ENCODE results near the gene FSCN2. TPM values are rescaled to one million over a fixed set of nuclear protein-coding genes. Genes with fewer than 3 reads are reported as not detected.

Gene FSCN2
- polyA plus RNA-seq, 1 of the 3 experiments (the other 2 are of a cell fraction), result 2.1 TPM

- TF ChIP-seq RXRA (IDR thresholded peaks at IDR 0.05; ENCODE audit: borderline replicate concordance, low read depth) (no peak), PBX3 (IDR thresholded peaks at IDR 0.05) (no peak), FOXJ3 (CRISPR knock-in tag; IDR thresholded peaks at IDR 0.05) (no peak), POLR2AphosphoS5 (IDR thresholded peaks at IDR 0.05; ENCODE audit: low read depth, low read length) (no peak), TCF12 (IDR thresholded peaks at IDR 0.05) (no peak), ZBTB33 (IDR thresholded peaks at IDR 0.05; ENCODE audit: borderline replicate concordance, low read depth) (no peak), JUND (IDR thresholded peaks at IDR 0.05) (no peak), SIN3A (IDR thresholded peaks at IDR 0.05; ENCODE audit: borderline replicate concordance, low read depth, low read length) (no peak), CTCF (IDR thresholded peaks at IDR 0.05) (no peak), MAX (IDR thresholded peaks at IDR 0.05; ENCODE audit: low read depth) (no peak), MXI1 (IDR thresholded peaks at IDR 0.05; ENCODE audit: low read depth, low read length) (no peak), USF2 (IDR thresholded peaks at IDR 0.05; ENCODE audit: borderline replicate concordance, low read depth, low read length) (no peak), GABPA (IDR thresholded peaks at IDR 0.05; ENCODE audit: low read depth) (no peak), TEAD4 (IDR thresholded peaks at IDR 0.05; ENCODE audit: borderline replicate concordance, insufficient read depth) (no peak), RFX5 (IDR thresholded peaks at IDR 0.05; ENCODE audit: low read length) (no peak)
- H3K36me3 ChIP-seq (replicated peaks in 1 of 2; ENCODE audit: control insufficient read depth in 1 of 2, insufficient read depth in 2 of 2, low read length in 1 of 2), result peaks cover 4 to 26% of the 10 kb centered on the region in 2 experiments
- H4K20me1 ChIP-seq (ENCODE audit: insufficient read depth), result peaks cover 9% of the 10 kb centered on the region; the same call in 1 of the 2 replicates
- no peak overlapping the region for H3K4me3 ChIP-seq (ENCODE audit: low read depth in 2 of 2, low read length in 1 of 2)
- no peak overlapping the region for H3K9ac ChIP-seq
- no peaks in the 10 kb centered on the region for H3K9me2 ChIP-seq
- H3K27ac ChIP-seq (ENCODE audit: low read depth in 2 of 2, low read length in 1 of 2), result no peak overlapping the region
- WGBS (ENCODE audit: low lambda C conversion rate), result 91% methylated on average over 21 of the region's 26 CpGs
- H3F3A ChIP-seq (replicated peaks; ENCODE audit: insufficient read depth), result peaks cover 19% of the 10 kb centered on the region
- ChIA-PET POLR2A (interaction anchor here (1.0 to 1.1 kb wide), 2 partner anchors 29 to 32 kb away, joined by 3 to 4 read pairs; no protein-coding TSS in a partner anchor), CTCF (interaction anchor here (0.6 to 4.2 kb wide), 24 partner anchors 8 to 567 kb away, joined by 3 to 39 read pairs (median 4); partner anchors contain the start of genes ACTG1, FAAP100 and FSCN2)
- H3K27me3 ChIP-seq (ENCODE audit: insufficient read depth), result no peaks in the 10 kb centered on the region
- no peaks in the 10 kb centered on the region for H3K79me2 ChIP-seq (ENCODE audit: insufficient read depth)
- no peaks in the 10 kb centered on the region for H3K9me3 ChIP-seq
- peaks cover 0 to 35% of the 10 kb centered on the region in 2 experiments; a peak in 1 of 4 replicates for H3K4me1 ChIP-seq (ENCODE audit: control insufficient read depth in 1 of 2, insufficient read depth in 2 of 2, low read depth in 1 of 2, low read length in 1 of 2)
- no peak for DNase-seq
- H2AFZ ChIP-seq (ENCODE audit: low read depth), result no peak overlapping the region
- no peak overlapping the region for H3K4me2 ChIP-seq
These were observed 9.8 kb downstream of the FSCN2 start for GRCh38 chr17:81537856-81538555.

All from SK-N-SH (cell line).